Epithelial cell of esophagus (primary cell): ENCODE measurements around the gene SYNPR.
A peak's percentile ranks its signal among the peaks of the same experiment; 100 is the strongest.

Source experiments
- DNase-seq: peaks from one replicate; pipeline ENCODE4 v3.0.0; 2010; ENCODE audit warnings: low read depth
- H3K4me3 ChIP-seq: 2 replicates; pipeline ENCODE4 v1.5.1; 2011; ENCODE audit warnings: mild to moderate bottlenecking, low read length, control low read depth
- CTCF ChIP-seq: IDR thresholded peaks from 2 replicates; pipeline ENCODE4 v1.5.1; 2011; ENCODE audit warnings: low read depth, mild to moderate bottlenecking, low read length, control low read depth, inconsistent platforms; ENCODE audit not compliant: insufficient read depth; ENCODE audit errors: missing control alignments

SYNPR gene

GRCh38 chr3:63580151-63580550 lies 302.0 kb downstream of the SYNPR start:
- peak; percentile 46 for DNase-seq

GRCh38 chr3:63582943-63583500 lies 304.9 kb downstream of the SYNPR start:
- no peak for DNase-seq
- no peak for TF ChIP-seq CTCF
- H3K4me3 ChIP-seq, result no peak overlapping the region

More at GRCh38 chr3:63580151-63580550, 302.0 kb downstream of the SYNPR start:
- no peak overlapping the region for H3K4me3 ChIP-seq
- no peak for TF ChIP-seq CTCF

- no peak for DNase-seq
- no peak for TF ChIP-seq CTCF
- H3K4me3 ChIP-seq, result no peak overlapping the region
These were observed 306.6 kb downstream of the SYNPR start for GRCh38 chr3:63584681-63585080.

GRCh38 chr3:63585927-63586326 lies 307.8 kb downstream of the SYNPR start:
- no peak for DNase-seq
- TF ChIP-seq CTCF, result no peak
- H3K4me3 ChIP-seq, result no peak overlapping the region

- no peak for DNase-seq
- no peak overlapping the region for H3K4me3 ChIP-seq
- TF ChIP-seq CTCF, result peak; percentile 15
These were observed 310.8 kb downstream of the SYNPR start for GRCh38 chr3:63588895-63589294.

- H3K4me3 ChIP-seq, result no peak overlapping the region
- no peak for DNase-seq
- TF ChIP-seq CTCF, result no peak
These were observed 315.7 kb downstream of the SYNPR start for GRCh38 chr3:63593779-63594178.

GRCh38 chr3:63595221-63595620 lies 317.1 kb downstream of the SYNPR start:
- H3K4me3 ChIP-seq, result no peak overlapping the region
- no peak for DNase-seq
- no peak for TF ChIP-seq CTCF
